Heart left ventricle (tissue), 16 donors: ENCODE results near the gene DLG1. TPM values are rescaled to one million over a fixed set of nuclear protein-coding genes. Genes with fewer than 3 reads are reported as not detected.
A peak's percentile ranks its signal among the peaks of the same experiment; 100 is the strongest.

Experiments used
- ATAC-seq, 4 donors: fragments of 200-7000 bp; cut with Tn5 transposase; one replicate each; pipeline ENCODE4 v1.9.1; 2020 to 2022; ENCODE audit warnings: moderate library complexity in 4 of 4, mild to moderate bottlenecking in 3 of 4, moderate number of reproducible peaks in 1 of 4
- DNase-seq, 5 donors: peaks; one replicate each; pipeline ENCODE4 v3.0.0-alpha.2; 2020
- H3K27ac ChIP-seq, 12 donors: fragments of 200-600 bp; sonication (generic) in 4 of 12; one replicate each; pipeline versions ENCODE4 v1.5.0 to v1.8.0; 2016 to 2022; ENCODE audit warnings: mild to moderate bottlenecking in 2 of 12
- H3K27me3 ChIP-seq, 9 donors: fragments of 200-600 bp; sonication (generic) in 2 of 9; one replicate each; pipeline versions ENCODE4 v1.5.1 to v1.8.0; 2016 to 2022; ENCODE audit warnings: mild to moderate bottlenecking in 3 of 9
- H3K36me3 ChIP-seq, 9 donors: fragments of 200-600 bp; sonication (generic) in 2 of 9; one replicate each; pipeline versions ENCODE4 v1.5.0 to v1.8.0; 2018 to 2022; ENCODE audit warnings: mild to moderate bottlenecking in 2 of 9
- H3K4me1 ChIP-seq, 12 donors: fragments of 200-600 bp; sonication (generic) in 4 of 12; one replicate each; pipeline versions ENCODE4 v1.5.0 to v1.8.0; 2016 to 2022; ENCODE audit warnings: mild to moderate bottlenecking in 3 of 12
- H3K4me3 ChIP-seq, 12 donors: fragments of 200-600 bp; sonication (generic) in 4 of 12; one replicate each; pipeline versions ENCODE4 v1.5.0 to v1.8.0; 2017 to 2022; ENCODE audit warnings: mild to moderate bottlenecking in 9 of 12, moderate library complexity in 4 of 12
- H3K9me3 ChIP-seq, 12 donors: fragments of 200-600 bp; sonication (generic) in 4 of 12; one replicate each; pipeline versions ENCODE4 v1.5.0 to v1.8.0; 2016 to 2022; ENCODE audit warnings: mild to moderate bottlenecking in 1 of 12
- POLR2A ChIP-seq, 2 donors: fragments of 450-650 bp; IDR thresholded peaks; one replicate each; pipeline ENCODE4 v1.6.1; 2017; ENCODE audit warnings: antibody characterized with exemption in 2 of 2, mild to moderate bottlenecking in 2 of 2, moderate library complexity in 2 of 2
- WGBS, 4 donors: extraction: QIAGEN DNeasy Blood & Tissue Kit in 2 of 4; methylation state at CpG; one replicate each; pipeline versions ENCODE4 v1.1.5 to v1.1.7; 2013 to 2018; 5-methylcytosine and 5-hydroxymethylcytosine counted together
- intact Hi-C, 10 donors: fragments of 100-400 bp; cut with DNase I; formaldehyde crosslinking; loops; one replicate each; pipeline versions ENCODE4 v1.11.1 to v1.14.2; 2022
- microRNA-seq, 4 donors: library from miRNA; unstranded; fragments of <30 nt; microRNA quantifications; one replicate each; pipeline versions ENCODE4 to v1.2.0, GENCODE V29; 2017 to 2020
- polyA plus RNA-seq, 2 donors: library from polyadenylated mRNA; stranded (reverse); fragments of 200-250 nt; gene quantifications; one replicate each; pipeline ENCODE4 v1.2.3, GENCODE V29; 2013
- total RNA-seq, 9 donors: library from RNA; depleted of rRNA in 2 of 9; stranded (reverse); fragments of >200 nt in 2 of 9; fragmentation: NEBNext Ultra II Directional in 3 of 9; extraction: Animal tissue kit (Norgen Biotek cat#: 25700) in 3 of 9; gene quantifications; one replicate each; pipeline versions ENCODE4 v1.1.0 to v1.2.4, GENCODE V29; 2016 to 2023
- TF ChIP-seq, protein P1 (sequence below), 12 donors: fragments of 200-600 bp; sonication (generic) in 4 of 12; IDR thresholded peaks; one replicate each; pipeline versions ENCODE4 v1.5.0 to v1.8.0; 2018 to 2022; ENCODE audit warnings: antibody characterized with exemption in 12 of 12, mild to moderate bottlenecking in 5 of 12
- donor health status: ischemic (EF 13 %, LVEDD 7.1; RV severe dilation, severe dysfunction).
- donor health status: healthy with polysubstance abuse.
- donor health status: DM: no; HTN: yes; CAD: no.
- donor health status: DM: no; HTN: no; CAD: no.
- donor health status: ischemic (EF 25% LVEDD 6.9; RV normal size, moderate dysfunction).
- donor health status: ischemic (EF 25% LVEDD 5.7; RV mildly dilated, moderate dysfunction).
- donor health status: healthy.
- donor health status: DM: yes; HTN: yes; CAD: no.
- donor health status: ischemic (EF 35%, LVEDD 5.7; RV mildly dilated, moderate dysfunction).
- donor health status: nonischemic (EF 11% LVEDD 7.7; RV severe dilation, severe dysfunction).
- donor health status: DM: yes; HTN: yes; CAD: no.
- donor health status: PGD.
- donor health status: ischemic (EF 29% LVEDD 5.4; RV normal size, mild dysfunction).
- donor health status: nonischemic (EF 23%, LVEDD 6.1; RV moderate dilation, normal function).

The DLG1 gene
- total and polyA plus RNA-seq, 11 donors: 17.4 to 151 (median 63.6) TPM

- Histone ChIP-seq H3K4me3 (no peak overlapping the region), H3K27me3 (no peaks in the 10 kb centered on the region), H3K4me1 (no peaks in the 10 kb centered on the region), H3K36me3 (no peaks in the 10 kb centered on the region), H3K9me3 (peaks cover 0 to 6% (median 0%) of the 10 kb centered on the region in 12 donors), H3K27ac (no peak overlapping the region)
- ATAC-seq (no peak), DNase-seq (peak in 2 of 5 donors; percentile 16)
- WGBS, 4 donors: 77 to 83% (median 81%) methylated on average over 14 of the region's 14 CpGs
- intact Hi-C loops: loop anchor here in 2 of 10 donors (5.0 to 10.0 kb wide), 2 partner anchors 192 to 509 kb away; no protein-coding TSS in a partner anchor
- TF ChIP-seq, protein P1, sequence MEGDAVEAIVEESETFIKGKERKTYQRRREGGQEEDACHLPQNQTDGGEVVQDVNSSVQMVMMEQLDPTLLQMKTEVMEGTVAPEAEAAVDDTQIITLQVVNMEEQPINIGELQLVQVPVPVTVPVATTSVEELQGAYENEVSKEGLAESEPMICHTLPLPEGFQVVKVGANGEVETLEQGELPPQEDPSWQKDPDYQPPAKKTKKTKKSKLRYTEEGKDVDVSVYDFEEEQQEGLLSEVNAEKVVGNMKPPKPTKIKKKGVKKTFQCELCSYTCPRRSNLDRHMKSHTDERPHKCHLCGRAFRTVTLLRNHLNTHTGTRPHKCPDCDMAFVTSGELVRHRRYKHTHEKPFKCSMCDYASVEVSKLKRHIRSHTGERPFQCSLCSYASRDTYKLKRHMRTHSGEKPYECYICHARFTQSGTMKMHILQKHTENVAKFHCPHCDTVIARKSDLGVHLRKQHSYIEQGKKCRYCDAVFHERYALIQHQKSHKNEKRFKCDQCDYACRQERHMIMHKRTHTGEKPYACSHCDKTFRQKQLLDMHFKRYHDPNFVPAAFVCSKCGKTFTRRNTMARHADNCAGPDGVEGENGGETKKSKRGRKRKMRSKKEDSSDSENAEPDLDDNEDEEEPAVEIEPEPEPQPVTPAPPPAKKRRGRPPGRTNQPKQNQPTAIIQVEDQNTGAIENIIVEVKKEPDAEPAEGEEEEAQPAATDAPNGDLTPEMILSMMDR (IDR thresholded peaks at IDR 0.05): no peak
- TF ChIP-seq POLR2A (IDR thresholded peaks at IDR 0.05): no peak
Observed at GRCh38 chr3:196995646-196996355, 302.6 kb downstream of the DLG1 start.

- Histone ChIP-seq H3K27me3 (no peaks in the 10 kb centered on the region), H3K27ac (no peak overlapping the region), H3K4me3 (no peak overlapping the region), H3K4me1 (no peaks in the 10 kb centered on the region), H3K36me3 (no peaks in the 10 kb centered on the region), H3K9me3 (peaks cover 0 to 6% (median 0%) of the 10 kb centered on the region in 12 donors)
- ATAC-seq (no peak), DNase-seq (peak in 2 of 5 donors; percentile 5 to 26)
- TF ChIP-seq, protein P1 (IDR thresholded peaks at IDR 0.05): no peak
- no peak for TF ChIP-seq POLR2A (IDR thresholded peaks at IDR 0.05)
- 94 to 96% (median 96%) methylated on average over 19 of the region's 19 CpGs for WGBS, 4 donors
- intact Hi-C loops: loop anchor here in 2 of 10 donors (5.0 to 10.0 kb wide), 2 partner anchors 192 to 510 kb away; no protein-coding TSS in a partner anchor
Observed at GRCh38 chr3:196995027-196995426, 303.4 kb downstream of the DLG1 start.

DNA sequence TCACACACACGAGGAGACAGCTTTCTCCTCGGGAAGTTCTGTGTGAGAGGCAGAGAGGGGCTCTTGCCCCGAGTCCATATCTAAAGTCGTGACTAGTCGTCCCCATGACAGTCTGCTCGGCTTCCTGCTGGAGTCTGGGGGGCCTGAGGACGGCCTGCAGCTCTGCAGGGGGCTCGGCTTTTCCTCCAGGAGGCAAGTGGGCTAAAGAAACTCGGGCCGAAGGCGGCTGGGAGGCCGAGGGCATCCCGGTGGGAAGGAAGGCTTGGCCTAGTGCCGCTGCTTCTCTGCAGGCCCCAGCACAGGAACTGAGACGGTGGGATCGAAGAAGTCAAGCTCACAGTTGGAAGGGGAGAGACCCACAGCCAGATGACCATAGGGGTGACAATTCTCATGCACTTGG is 304.4 kb downstream of the DLG1 start:
- Histone ChIP-seq H3K27me3 (no peaks in the 10 kb centered on the region), H3K36me3 (no peaks in the 10 kb centered on the region), H3K4me3 (no peak overlapping the region), H3K27ac (no peak overlapping the region), H3K9me3 (peaks cover 0 to 6% (median 0%) of the 10 kb centered on the region in 12 donors), H3K4me1 (peaks cover 0 to 3% (median 0%) of the 10 kb centered on the region in 12 donors)
- 55 to 81% (median 63%) methylated on average over 13 to 16 of the region's 16 CpGs for WGBS, 4 donors
- ATAC-seq (no peak), DNase-seq (peak in 2 of 5 donors; percentile 10 to 19)
- TF ChIP-seq, protein P1 (IDR thresholded peaks at IDR 0.05): no peak
- intact Hi-C loops: loop anchor here in 1 of 10 donors (10.0 kb wide), 1 partner anchor 511 kb away; no protein-coding TSS in a partner anchor

Small RNA genes lying within 50 kb of the gene (microRNA-seq; reads per million reads assigned to microRNA genes)
- 0 to 0.60 (median 0.10) reads per million in 4 donors for gene MIR4797
